IPS-15b (cell line): ENCODE measurements around the gene C2CD2L.
"Not testable (repeated sequence)": the region's sequence is repeated elsewhere in the genome, so short reads cannot be mapped to it uniquely, and the experiment has no call there.

ENCODE experiments used
- H3K27me3 ChIP-seq: one replicate; pipeline ENCODE4 v1.6.1; 2013; ENCODE audit warnings: low read length; ENCODE audit not compliant: control insufficient read depth, insufficient read depth
- H3K36me3 ChIP-seq: one replicate; pipeline ENCODE4 v1.6.1; 2013; ENCODE audit warnings: low read length; ENCODE audit not compliant: control insufficient read depth, insufficient read depth
- H3K4me1 ChIP-seq: one replicate; pipeline ENCODE4 v1.6.1; 2013; ENCODE audit warnings: mild to moderate bottlenecking, low read length; ENCODE audit not compliant: control insufficient read depth, insufficient read depth
- H3K4me3 ChIP-seq: one replicate; pipeline ENCODE4 v1.5.1; 2013; ENCODE audit warnings: low read depth, low read length
- H3K9ac ChIP-seq: one replicate; pipeline ENCODE4 v1.6.1; 2013; ENCODE audit warnings: low read depth, mild to moderate bottlenecking, low read length
- H3K9me3 ChIP-seq: one replicate; pipeline ENCODE4 v1.6.1; 2013; ENCODE audit warnings: mild to moderate bottlenecking, low read length; ENCODE audit not compliant: control insufficient read depth, insufficient read depth

The C2CD2L gene

GRCh38 chr11:119106564-119107537 lies at the start of gene C2CD2L:
TSS of gene C2CD2L (plus strand) at chr11:119107344. CDS start at chr11:119107742, 398 bp downstream.
- H3K4me1 ChIP-seq: peaks cover 12% of the 10 kb centered on the region

GRCh38 chr11:119059128-119059527 lies 48.0 kb upstream of the C2CD2L start:
- H3K4me3 ChIP-seq, H3K9ac ChIP-seq: not testable (repeated sequence)

More at GRCh38 chr11:119106564-119107537, at the start of gene C2CD2L:
- H3K9ac ChIP-seq: peak within 1 kb of the TSS; percentile 16
- peaks cover 16% of the 10 kb centered on the region for H3K27me3 ChIP-seq
- H3K36me3 ChIP-seq: no peaks in the 10 kb centered on the region
- H3K4me3 ChIP-seq: peak within 1 kb of the TSS; percentile 72
- H3K9me3 ChIP-seq: no peaks in the 10 kb centered on the region

GRCh38 chr11:119061256-119061655 lies 45.9 kb upstream of the C2CD2L start:
- H3K36me3 ChIP-seq: no peaks in the 10 kb centered on the region
- no peaks in the 10 kb centered on the region for H3K9me3 ChIP-seq
- H3K4me3 ChIP-seq: no peak overlapping the region

More at GRCh38 chr11:119059128-119059527, 48.0 kb upstream of the C2CD2L start:
- not testable (repeated sequence) for H3K4me1 ChIP-seq, H3K27me3 ChIP-seq, H3K9me3 ChIP-seq
- peaks cover 14% of the 10 kb centered on the region for H3K36me3 ChIP-seq

GRCh38 chr11:119062779-119063178 lies 44.4 kb upstream of the C2CD2L start:
- Histone ChIP-seq H3K9me3 (no peaks in the 10 kb centered on the region), H3K36me3 (no peaks in the 10 kb centered on the region), H3K4me1 (no peaks in the 10 kb centered on the region), H3K4me3 (no peak overlapping the region), H3K9ac (no peak overlapping the region), H3K27me3 (no peaks in the 10 kb centered on the region)

More at GRCh38 chr11:119061256-119061655, 45.9 kb upstream of the C2CD2L start:
- H3K9ac ChIP-seq: no peak overlapping the region
- no peaks in the 10 kb centered on the region for H3K4me1 ChIP-seq
- no peaks in the 10 kb centered on the region for H3K27me3 ChIP-seq

GRCh38 chr11:119065369-119065768 lies 41.8 kb upstream of the C2CD2L start:
- Histone ChIP-seq H3K4me3 (no peak overlapping the region), H3K9me3 (no peaks in the 10 kb centered on the region), H3K36me3 (no peaks in the 10 kb centered on the region), H3K9ac (no peak overlapping the region), H3K27me3 (no peaks in the 10 kb centered on the region), H3K4me1 (no peaks in the 10 kb centered on the region)

- H3K27me3 ChIP-seq: no peaks in the 10 kb centered on the region
- peak within 1 kb of the TSS; percentile 89 for H3K4me3 ChIP-seq
- H3K9ac ChIP-seq: peak within 1 kb of the TSS; percentile 85
- no peaks in the 10 kb centered on the region for H3K4me1 ChIP-seq
- no peaks in the 10 kb centered on the region for H3K9me3 ChIP-seq
- no peaks in the 10 kb centered on the region for H3K36me3 ChIP-seq
Measured at GRCh38 chr11:119067371-119068222, 39.5 kb upstream of the C2CD2L start, which contains the start of gene VPS11. TSS of gene VPS11 (plus strand) at chr11:119067818. CDS start at chr11:119067824, 6 bp downstream.

- H3K36me3 ChIP-seq: peaks cover 47% of the 10 kb centered on the region
- no peak overlapping the region for H3K4me3 ChIP-seq
- H3K9me3 ChIP-seq: no peaks in the 10 kb centered on the region
- no peaks in the 10 kb centered on the region for H3K4me1 ChIP-seq
- no peaks in the 10 kb centered on the region for H3K27me3 ChIP-seq
- no peak overlapping the region for H3K9ac ChIP-seq
Measured at GRCh38 chr11:119077839-119078238, 29.3 kb upstream of the C2CD2L start.

GRCh38 chr11:119078675-119079420 lies 28.3 kb upstream of the C2CD2L start:
- Histone ChIP-seq H3K36me3 (peaks cover 42% of the 10 kb centered on the region), H3K27me3 (no peaks in the 10 kb centered on the region), H3K9me3 (no peaks in the 10 kb centered on the region), H3K9ac (no peak overlapping the region), H3K4me3 (no peak overlapping the region), H3K4me1 (no peaks in the 10 kb centered on the region)

- no peaks in the 10 kb centered on the region for H3K4me1 ChIP-seq
- H3K9ac ChIP-seq: no peak overlapping the region
- no peak overlapping the region for H3K4me3 ChIP-seq
- H3K36me3 ChIP-seq: peaks cover 37% of the 10 kb centered on the region
- no peaks in the 10 kb centered on the region for H3K27me3 ChIP-seq
- H3K9me3 ChIP-seq: no peaks in the 10 kb centered on the region
Measured at GRCh38 chr11:119081682-119082260, 25.4 kb upstream of the C2CD2L start.

- Histone ChIP-seq H3K36me3 (peaks cover 16% of the 10 kb centered on the region), H3K9me3 (no peaks in the 10 kb centered on the region), H3K9ac (peak within 1 kb of the TSS; percentile 98), H3K27me3 (no peaks in the 10 kb centered on the region), H3K4me3 (peak within 1 kb of the TSS; percentile 83), H3K4me1 (no peaks in the 10 kb centered on the region)
Measured at GRCh38 chr11:119084663-119085436, 22.3 kb upstream of the C2CD2L start, which contains the start of gene HMBS. TSS of gene HMBS (plus strand) at chr11:119084881. CDS start at chr11:119085034, 153 bp downstream.
